Measurements from ENCODE around the gene DLK2. TPM values are rescaled to one million over a fixed set of nuclear protein-coding genes. Genes with fewer than 3 reads are reported as not detected.

The DLK2 gene
- total and polyA plus RNA-seq, 2 of the 13 experiments (the other 11 are each of a cell fraction or from before 2014, with no cell fraction given): 1.2 to 3.8 TPM

- TF ChIP-seq TERF1 (CRISPR knock-in tag; IDR thresholded peaks at IDR 0.05) (no peak), SP4 (CRISPR knock-in tag; IDR thresholded peaks at IDR 0.05) (no peak), TIGD3 (CRISPR knock-in tag; IDR thresholded peaks at IDR 0.05; ENCODE audit: borderline replicate concordance) (no peak), NONO (IDR thresholded peaks at IDR 0.05) (no peak), NONO (CRISPR knock-in tag; conservative IDR thresholded peaks at IDR 0.05) (no peak; the same call in 1 of the 2 replicates), ZFX (CRISPR knock-in tag; IDR thresholded peaks at IDR 0.05; ENCODE audit: low read depth) (peak; percentile 80), ZNF781 (CRISPR knock-in tag; IDR thresholded peaks at IDR 0.05; ENCODE audit: borderline replicate concordance, not compliant biosample characterization) (no peak), ZHX2 (IDR thresholded peaks at IDR 0.05; ENCODE audit: low read depth) (no peak), ZHX2 (CRISPR knock-in tag; IDR thresholded peaks at IDR 0.05; ENCODE audit: borderline replicate concordance) (no peak), ZNF512 (CRISPR knock-in tag; IDR thresholded peaks at IDR 0.05) (no peak), ZSCAN9 (CRISPR knock-in tag; IDR thresholded peaks at IDR 0.05; ENCODE audit: borderline replicate concordance) (no peak), TBL1XR1 (IDR thresholded peaks at IDR 0.05; ENCODE audit: borderline replicate concordance, low read length, partially characterized antibody) (no peak), EP300 (IDR thresholded peaks at IDR 0.05; ENCODE audit: low read depth in 2 of 2, low read length in 2 of 2) (no peak), EP300 (CRISPR knock-in tag; IDR thresholded peaks at IDR 0.05; ENCODE audit: borderline replicate concordance) (no peak), ZNF546 (CRISPR knock-in tag; conservative IDR thresholded peaks at IDR 0.05) (no peak), ZNF225 (CRISPR knock-in tag; IDR thresholded peaks at IDR 0.05) (no peak), ZNF432 (CRISPR knock-in tag; IDR thresholded peaks at IDR 0.05; ENCODE audit: borderline replicate concordance) (no peak), RBM22 (optimal IDR thresholded peaks at IDR 0.05; ENCODE audit: low read length) (no peak), PITX1 (CRISPR knock-in tag; IDR thresholded peaks at IDR 0.05) (peak; percentile 13; the same call in 1 of the 2 replicates), ZNF143 (CRISPR knock-in tag; IDR thresholded peaks at IDR 0.05) (no peak)
Measured at GRCh38 chr6:43499028-43499815, 43.9 kb upstream of the DLK2 start (continued).
